ENCODE results near the gene ANO7.

The ANO7 gene

GRCh38 chr2:241261628-241262027 is 73.2 kb downstream of the ANO7 start:
- H3K4me3 ChIP-seq (ENCODE audit: low read depth, low read length), result no peak overlapping the region
- no peak overlapping the region for H3K27ac ChIP-seq
- no peak for DNase-seq
- H3K36me3 ChIP-seq (replicated peaks), result peaks cover 91% of the 10 kb centered on the region
- H3K27me3 ChIP-seq (replicated peaks), result no peaks in the 10 kb centered on the region
- TF ChIP-seq CTCF (IDR thresholded peaks at IDR 0.05; ENCODE audit: low read depth, low read length, missing control alignments), result no peak
- in situ Hi-C loops (cut with HindIII; ENCODE audit: low pct_ligation_motif_present, low sequenced_read_pairs), result no loop called here

GRCh38 chr2:241263061-241263460 is 74.6 kb downstream of the ANO7 start:
- H3K27ac ChIP-seq, result no peak overlapping the region
- H3K4me3 ChIP-seq (ENCODE audit: low read depth, low read length), result no peak overlapping the region
- no peak for TF ChIP-seq CTCF (IDR thresholded peaks at IDR 0.05; ENCODE audit: low read depth, low read length, missing control alignments)
- H3K36me3 ChIP-seq (replicated peaks), result peaks cover 91% of the 10 kb centered on the region
- no peaks in the 10 kb centered on the region for H3K27me3 ChIP-seq (replicated peaks)
- DNase-seq, result no peak
- in situ Hi-C loops (cut with HindIII; ENCODE audit: low pct_ligation_motif_present, low sequenced_read_pairs), result no loop called here

GRCh38 chr2:241265506-241265905 is 77.0 kb downstream of the ANO7 start:
- Histone ChIP-seq H3K27ac (no peak overlapping the region), H3K36me3 (replicated peaks) (peaks cover 79% of the 10 kb centered on the region), H3K27me3 (replicated peaks) (no peaks in the 10 kb centered on the region), H3K4me3 (ENCODE audit: low read depth, low read length) (no peak overlapping the region)
- DNase-seq, result no peak
- TF ChIP-seq CTCF (IDR thresholded peaks at IDR 0.05; ENCODE audit: low read depth, low read length, missing control alignments), result no peak
- in situ Hi-C loops (cut with HindIII; ENCODE audit: low pct_ligation_motif_present, low sequenced_read_pairs), result no loop called here

- Histone ChIP-seq H3K27ac (no peak overlapping the region), H3K27me3 (replicated peaks) (no peaks in the 10 kb centered on the region), H3K36me3 (replicated peaks) (peaks cover 62% of the 10 kb centered on the region), H3K4me3 (ENCODE audit: low read depth, low read length) (no peak overlapping the region)
- DNase-seq, result no peak
- in situ Hi-C loops (cut with HindIII; ENCODE audit: low pct_ligation_motif_present, low sequenced_read_pairs), result no loop called here
- TF ChIP-seq CTCF (IDR thresholded peaks at IDR 0.05; ENCODE audit: low read depth, low read length, missing control alignments), result peak; percentile 20
These were observed 79.0 kb downstream of the ANO7 start for GRCh38 chr2:241267249-241268067.

GRCh38 chr2:241268306-241268705 is 79.8 kb downstream of the ANO7 start:
- H3K36me3 ChIP-seq (replicated peaks), result peaks cover 53% of the 10 kb centered on the region
- no peaks in the 10 kb centered on the region for H3K27me3 ChIP-seq (replicated peaks)
- no peak overlapping the region for H3K4me3 ChIP-seq (ENCODE audit: low read depth, low read length)
- in situ Hi-C loops (cut with HindIII; ENCODE audit: low pct_ligation_motif_present, low sequenced_read_pairs), result no loop called here
- no peak overlapping the region for H3K27ac ChIP-seq
- no peak for DNase-seq
- no peak for TF ChIP-seq CTCF (IDR thresholded peaks at IDR 0.05; ENCODE audit: low read depth, low read length, missing control alignments)

Measured in brain microvascular endothelial cell (primary cell).